GM12891 (cell line): Measurements from ENCODE around the gene RBM20.
"Not testable (repeated sequence)": the region's sequence is repeated elsewhere in the genome, so short reads cannot be mapped to it uniquely, and the experiment has no call there.

ENCODE experiments used
- DNase-seq: peaks from one replicate; pipeline ENCODE4 v3.0.0; 2011; ENCODE audit warnings: low spot score; ENCODE audit not compliant: insufficient read length
- FAIRE-seq: peaks from 2 replicates; lab custom pipeline; 2011; peaks lifted over from hg19 to GRCh38; lab: Jason Lieb, UNC
- PAX5 ChIP-seq: IDR thresholded peaks from 2 replicates; pipeline ENCODE4 v1.6.1; 2011; ENCODE audit warnings: low read length, moderate library complexity, mild to moderate bottlenecking; ENCODE audit not compliant: insufficient read depth, severe bottlenecking
- POLR2A ChIP-seq: IDR thresholded peaks from 2 replicates; pipeline ENCODE4 v1.6.1; 2011; ENCODE audit warnings: low read depth, low read length, control low read depth
- POLR2AphosphoS5 ChIP-seq: IDR thresholded peaks from 2 replicates; pipeline ENCODE4 v1.6.1; 2011; ENCODE audit warnings: low read depth, low read length, control low read depth
- POU2F2 ChIP-seq: IDR thresholded peaks from 2 replicates; pipeline ENCODE4 v1.6.1; 2011; ENCODE audit warnings: low read depth, mild to moderate bottlenecking, control low read depth, low read length, moderate library complexity
- SPI1 ChIP-seq: IDR thresholded peaks from 2 replicates; pipeline ENCODE4 v1.6.1; 2011; ENCODE audit warnings: low read depth, low read length, control low read depth
- TAF1 ChIP-seq: IDR thresholded peaks from 2 replicates; pipeline ENCODE4 v1.6.1; 2011; ENCODE audit warnings: low read depth, low read length, control low read depth

Gene RBM20

DNA sequence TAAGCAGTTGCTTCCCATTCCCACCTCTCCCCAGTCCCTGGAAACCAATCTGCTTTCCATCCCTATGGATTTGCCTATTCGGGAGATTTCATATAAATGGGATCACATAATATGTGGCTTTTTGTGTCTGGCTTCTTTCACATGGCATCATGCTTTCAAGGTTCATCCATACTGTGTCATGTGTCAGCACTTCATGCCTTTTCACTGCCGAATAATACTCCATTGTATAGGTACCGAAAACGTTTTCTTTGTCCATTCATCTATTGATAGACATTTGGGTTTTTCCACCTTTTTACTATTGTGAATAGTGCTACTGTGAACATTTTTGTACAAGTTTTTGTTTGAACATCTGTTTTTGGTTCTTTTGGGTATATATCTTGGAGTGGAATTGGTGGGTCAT is 12.5 kb downstream of the RBM20 start:
- FAIRE-seq, result no peak
- DNase-seq, result no peak

DNA sequence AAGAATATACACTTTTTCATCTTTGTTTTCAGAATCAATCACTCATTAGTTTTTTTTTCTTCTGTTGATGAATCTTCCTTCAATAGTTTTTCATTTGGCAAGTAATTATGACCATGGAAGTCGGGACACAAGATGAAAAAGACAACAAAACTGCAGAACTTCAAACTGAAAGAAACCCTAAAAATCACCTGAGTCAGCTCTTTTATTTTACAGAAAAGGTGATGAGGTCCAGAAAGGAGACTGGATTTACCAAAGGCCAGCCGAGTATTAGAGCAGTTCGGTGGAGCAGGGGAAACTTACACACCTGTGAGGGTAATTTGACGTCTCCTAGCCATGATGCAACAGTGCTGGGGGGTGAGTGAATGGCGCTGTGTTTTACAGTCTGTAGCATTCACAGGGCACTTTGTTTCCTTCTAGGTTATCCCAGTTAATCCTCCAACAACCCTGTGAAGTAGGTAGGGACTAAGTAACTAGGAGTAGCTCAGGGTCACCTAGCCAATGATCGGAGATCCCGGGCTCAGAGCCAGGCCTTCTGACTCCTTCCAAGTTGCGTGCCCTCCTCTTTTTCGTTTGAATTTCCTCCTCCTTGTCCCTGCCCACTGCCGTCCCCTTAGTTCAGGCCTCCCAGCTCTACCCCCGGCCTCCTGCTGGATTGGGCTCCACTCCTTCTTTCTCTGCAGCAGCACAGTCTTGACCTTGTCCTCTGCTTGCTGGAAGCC is 14.0 kb downstream of the RBM20 start:
- TF ChIP-seq PAX5 (no peak), POLR2AphosphoS5 (no peak), POLR2A (no peak)
- DNase-seq (no peak), FAIRE-seq (no peak)

More for the DNA sequence above, 12.5 kb downstream of the RBM20 start:
- no peak for TF ChIP-seq TAF1
- no peak for TF ChIP-seq PAX5

DNA sequence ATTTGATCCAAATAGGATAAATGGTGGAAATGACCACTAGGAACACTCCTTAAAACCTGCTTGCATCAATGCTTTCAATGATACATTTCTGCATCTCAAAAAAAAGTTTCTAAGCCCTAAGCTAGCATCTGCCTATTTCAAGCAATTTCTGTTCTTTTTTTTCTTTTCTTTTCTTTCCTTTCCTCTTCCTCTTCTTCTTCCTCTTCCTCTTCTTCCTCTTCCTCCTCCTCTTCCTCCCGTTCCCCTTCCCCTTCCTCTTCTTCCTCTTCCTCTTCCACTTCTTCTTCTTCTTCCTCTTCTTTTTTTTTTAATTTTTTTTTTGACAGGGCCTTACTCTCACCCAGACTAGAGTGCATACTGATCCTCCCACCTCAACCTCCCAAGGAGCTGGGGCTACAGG is 15.4 kb downstream of the RBM20 start:
- TF ChIP-seq PAX5, result no peak
- FAIRE-seq (no peak), DNase-seq (no peak)

DNA sequence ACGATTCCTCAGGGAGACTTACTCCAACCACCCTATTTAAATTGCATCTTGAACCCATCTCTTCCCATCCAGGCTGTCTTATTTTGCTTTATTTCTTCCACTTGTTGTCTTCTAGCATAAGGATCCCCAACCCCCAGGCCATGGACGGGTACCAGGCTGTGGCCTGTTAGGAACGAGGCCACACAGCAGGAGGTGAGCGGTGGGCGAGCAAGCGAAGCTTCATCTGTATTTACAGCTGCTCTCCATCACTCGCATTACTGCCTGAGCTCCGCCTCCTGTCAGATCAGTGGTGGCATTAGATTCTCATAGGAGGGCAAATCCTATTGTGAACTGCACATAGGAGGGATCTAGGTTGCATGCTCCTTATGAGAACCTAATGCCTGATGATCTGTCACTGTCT is 16.2 kb downstream of the RBM20 start:
- not testable (repeated sequence) for DNase-seq, FAIRE-seq

DNA sequence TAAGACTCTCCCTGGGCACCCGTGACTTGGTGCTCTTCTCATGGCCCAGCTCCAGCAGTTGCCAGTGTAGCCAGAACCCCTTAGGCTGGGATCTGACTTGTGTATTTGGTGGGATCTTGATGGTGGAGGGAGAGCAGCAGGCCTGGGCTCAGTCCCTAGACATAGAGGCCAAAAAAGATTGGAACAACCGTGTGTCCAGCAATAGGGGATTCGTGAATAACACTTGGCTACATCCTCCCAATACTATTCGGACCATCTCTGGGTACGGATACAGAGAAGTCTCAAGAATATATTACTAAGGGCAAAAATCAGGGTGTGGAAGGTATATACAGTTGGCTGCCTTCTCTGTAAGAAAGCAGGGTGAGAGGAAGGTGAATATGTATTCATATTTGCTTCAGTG is 17.2 kb downstream of the RBM20 start:
- FAIRE-seq, result no peak
- no peak for DNase-seq
- no peak for TF ChIP-seq POLR2AphosphoS5
- no peak for TF ChIP-seq SPI1
- no peak for TF ChIP-seq POLR2A
- TF ChIP-seq TAF1, result no peak
- no peak for TF ChIP-seq PAX5
- TF ChIP-seq POU2F2, result no peak

DNA sequence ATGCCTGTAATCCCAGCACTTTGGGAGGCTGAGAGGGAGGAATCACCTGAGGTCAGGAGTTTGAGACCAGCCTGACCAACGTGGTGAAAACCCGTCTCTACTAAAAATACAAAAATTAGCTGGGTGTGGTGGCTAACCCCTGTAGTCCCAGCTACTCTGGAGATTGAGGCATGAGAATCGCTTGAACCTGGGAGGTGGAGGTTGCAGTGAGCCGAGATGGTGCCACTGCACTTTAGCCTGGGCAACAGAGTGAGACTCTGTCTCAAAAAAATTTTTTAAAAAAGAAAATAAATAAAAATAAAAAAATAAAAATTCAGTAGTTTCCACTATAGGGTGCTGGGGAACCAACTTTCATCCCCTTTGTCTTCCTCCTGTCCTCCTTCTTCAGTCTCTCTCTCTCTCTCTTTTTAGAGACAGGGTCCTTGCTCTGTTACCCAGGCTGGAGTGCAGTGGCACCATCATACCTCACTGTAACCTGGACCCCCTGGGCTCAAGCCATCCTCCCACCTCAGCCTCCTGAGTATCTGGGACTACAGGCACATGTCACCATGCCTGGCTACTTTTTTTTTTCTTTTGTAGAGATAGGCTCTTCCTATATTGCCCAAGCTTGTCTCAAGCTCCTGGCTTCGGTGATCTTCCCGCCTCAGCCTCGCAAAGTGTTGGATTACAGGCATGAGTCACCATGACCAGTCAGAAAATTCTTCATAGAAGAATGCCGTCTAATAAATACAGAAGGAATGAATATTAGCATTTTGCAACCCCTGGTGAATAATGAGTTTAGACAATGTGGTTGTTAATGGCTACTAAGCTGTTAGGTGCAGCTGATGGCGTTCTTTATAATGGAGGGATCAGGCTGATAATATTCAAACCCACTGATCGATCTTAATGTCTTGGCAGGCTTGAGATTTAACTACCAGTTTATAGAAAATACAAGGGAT is 20.6 kb downstream of the RBM20 start:
- no peak for DNase-seq
- no peak for FAIRE-seq
- TF ChIP-seq TAF1, result no peak
- TF ChIP-seq POLR2A, result no peak
- TF ChIP-seq POLR2AphosphoS5, result no peak
- no peak for TF ChIP-seq POU2F2
- TF ChIP-seq SPI1, result no peak
- TF ChIP-seq PAX5, result no peak

DNA sequence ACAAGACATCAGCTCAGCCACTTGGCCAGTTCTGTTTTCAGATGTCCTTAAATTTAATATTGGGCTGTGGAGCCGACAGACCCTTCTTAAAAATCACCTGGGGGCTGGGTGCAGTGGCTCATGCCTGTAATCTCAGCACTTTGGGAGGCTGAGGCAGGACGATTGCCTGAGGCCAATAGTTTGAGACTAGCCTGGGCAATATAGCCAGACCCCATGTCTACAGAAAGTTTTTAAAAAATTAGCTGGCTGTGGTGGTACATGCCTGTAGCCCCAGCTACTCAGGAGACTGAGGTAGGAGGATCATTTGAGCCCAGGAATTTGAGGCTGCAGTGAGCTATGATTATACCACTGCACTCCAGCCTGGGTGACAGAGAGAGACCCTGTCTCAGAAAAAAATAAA is 22.1 kb downstream of the RBM20 start:
- DNase-seq, FAIRE-seq: not testable (repeated sequence)

DNA sequence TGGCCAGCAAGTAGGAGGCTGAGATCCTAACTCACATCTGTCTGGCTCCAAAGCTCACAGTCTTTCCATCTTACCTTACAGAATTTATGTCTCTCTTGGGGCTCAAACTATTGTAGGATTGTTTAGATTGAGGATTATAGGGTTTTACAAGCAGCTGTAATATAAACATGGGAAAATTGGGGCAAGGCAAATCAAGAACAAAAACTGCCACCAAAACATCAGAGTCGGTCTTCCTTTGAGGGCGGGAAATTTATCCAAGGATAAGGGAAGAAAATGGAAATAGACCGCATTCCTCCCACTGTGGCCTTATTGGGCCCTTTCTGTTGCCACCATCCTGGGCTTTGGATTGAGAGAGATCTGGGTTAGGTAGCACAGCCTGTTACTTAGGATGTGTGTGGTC is 22.5 kb downstream of the RBM20 start:
- DNase-seq, result no peak
- TF ChIP-seq POU2F2, result no peak
- no peak for FAIRE-seq

DNA sequence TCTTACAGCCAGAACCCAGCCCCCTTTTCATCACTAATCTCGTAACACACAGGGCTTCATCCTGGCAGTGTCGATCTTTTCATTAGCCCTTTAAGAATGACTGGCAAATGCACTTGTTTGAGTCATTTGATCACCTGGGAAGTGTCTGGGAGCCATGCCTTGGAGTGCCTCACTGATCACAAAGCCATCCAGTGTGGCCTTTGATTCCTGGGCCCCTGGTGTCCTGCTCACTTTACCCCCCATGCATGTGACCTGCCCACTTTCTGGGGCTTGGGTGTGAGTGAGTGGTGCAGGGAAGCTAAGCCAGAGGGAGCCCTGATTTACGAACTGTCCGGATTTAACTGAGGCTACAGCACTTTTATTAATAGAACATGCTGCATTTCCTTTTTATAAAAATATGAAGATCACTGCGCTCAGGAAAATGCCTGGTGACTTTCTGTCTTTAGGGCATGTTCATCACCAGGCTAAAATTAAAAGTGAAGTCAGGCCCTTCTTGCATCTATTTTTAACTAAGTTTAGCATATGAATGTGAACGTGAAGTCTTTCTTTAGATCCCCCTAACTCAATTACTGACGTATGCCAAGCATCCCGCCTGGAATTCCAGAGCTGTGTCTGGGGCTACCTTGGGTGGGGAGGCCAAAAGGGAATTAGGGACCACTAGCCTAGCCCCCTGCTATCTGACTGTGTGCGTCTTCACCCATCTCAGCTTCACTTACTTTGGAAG is 23.6 kb downstream of the RBM20 start:
- no peak for DNase-seq
- FAIRE-seq, result no peak
- TF ChIP-seq POU2F2 (no peak), TAF1 (no peak), POLR2AphosphoS5 (no peak), PAX5 (no peak), SPI1 (no peak), POLR2A (no peak)

DNA sequence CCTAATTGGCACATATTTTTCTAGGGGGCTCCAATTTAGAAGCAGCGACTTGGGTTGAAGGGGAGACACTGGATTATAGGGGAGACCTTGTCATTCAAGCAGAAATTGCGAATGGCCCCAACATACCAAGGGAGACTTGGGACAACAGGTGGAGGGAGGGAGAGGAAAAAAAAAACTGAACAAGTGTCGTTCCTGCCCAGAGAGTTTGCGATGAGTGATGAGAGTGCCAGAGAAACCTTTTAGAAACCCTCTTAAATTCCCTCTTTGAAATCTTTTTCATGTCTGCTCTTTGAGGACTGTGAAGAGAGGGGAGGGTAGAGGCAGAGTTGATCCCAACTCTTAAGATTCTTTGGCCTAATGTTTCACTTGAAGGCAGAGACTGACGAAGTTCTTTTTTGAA is 24.3 kb downstream of the RBM20 start:
- FAIRE-seq, result no peak
- no peak for DNase-seq
- no peak for TF ChIP-seq TAF1
- no peak for TF ChIP-seq POLR2AphosphoS5
- no peak for TF ChIP-seq POU2F2
- TF ChIP-seq PAX5, result no peak
- no peak for TF ChIP-seq POLR2A

DNA sequence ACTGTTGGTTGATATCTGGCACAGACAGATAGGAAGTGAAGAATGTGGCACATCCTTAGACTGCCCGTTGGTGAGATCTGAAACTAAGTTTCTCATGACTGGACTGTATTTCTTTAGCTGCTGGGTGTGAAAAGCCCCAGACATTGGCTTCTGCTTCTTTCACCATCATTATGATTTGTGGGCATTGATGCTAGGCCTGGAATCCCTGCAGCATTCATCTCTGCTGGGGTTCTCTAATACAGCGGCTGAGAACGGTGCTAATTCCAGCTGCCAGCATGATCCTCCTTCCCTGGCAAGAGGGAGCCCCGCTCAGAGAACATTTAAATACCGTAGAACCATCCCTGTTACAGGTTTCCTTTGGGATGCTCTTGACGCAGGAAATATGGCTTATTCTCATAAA is 26.2 kb downstream of the RBM20 start:
- no peak for TF ChIP-seq TAF1
- no peak for TF ChIP-seq POLR2A
- no peak for TF ChIP-seq SPI1
- no peak for TF ChIP-seq PAX5
- TF ChIP-seq POLR2AphosphoS5, result no peak
- no peak for TF ChIP-seq POU2F2
- no peak for FAIRE-seq
- no peak for DNase-seq
